Measurements from ENCODE around the gene RABGAP1L.

RABGAP1L gene

GRCh38 chr1:175000697-175001187, 841.4 kb downstream of the RABGAP1L start:
- H2AFZ ChIP-seq (ENCODE audit: low read length), result no peak overlapping the region
- peaks cover 55% of the 10 kb centered on the region for H3K4me1 ChIP-seq (ENCODE audit: insufficient read depth, low read length, poor library complexity, severe bottlenecking)
- peaks cover 55% of the 10 kb centered on the region for H4K20me1 ChIP-seq (ENCODE audit: insufficient read depth, low read length, poor library complexity, severe bottlenecking)
- no peaks in the 10 kb centered on the region for H3K9me3 ChIP-seq (ENCODE audit: insufficient read depth, low read depth, low read length)
- TF ChIP-seq EZH2phosphoT487 (IDR thresholded peaks at IDR 0.05; ENCODE audit: borderline replicate concordance), result no peak
- TF ChIP-seq CTCF (conservative IDR thresholded peaks at IDR 0.05; ENCODE audit: low read length), result no peak
- peaks cover 9% of the 10 kb centered on the region; the same call in 1 of the 2 replicates for H3K36me3 ChIP-seq (ENCODE audit: insufficient read depth, low read length)
- peak overlapping the region; percentile 91 for H3K4me2 ChIP-seq (ENCODE audit: low read depth, low read length, poor library complexity, severe bottlenecking)
- peaks cover 6% of the 10 kb centered on the region; the same call in 1 of the 2 replicates for H3F3A ChIP-seq (ENCODE audit: low read depth)
- peak overlapping the region; percentile 98 for H3K4me3 ChIP-seq (ENCODE audit: low read length, poor library complexity, severe bottlenecking)
- no peaks in the 10 kb centered on the region for H3K27me3 ChIP-seq (ENCODE audit: insufficient read depth, low read length, poor library complexity, severe bottlenecking)
- peaks cover 59% of the 10 kb centered on the region for H3K79me2 ChIP-seq (ENCODE audit: insufficient read depth, low read length)
- H3K9ac ChIP-seq (ENCODE audit: low read depth, low read length, poor library complexity, severe bottlenecking), result peak overlapping the region; percentile 100
- no peaks in the 10 kb centered on the region for H3K9me2 ChIP-seq (replicated peaks; ENCODE audit: low read depth, low read length)

DNA sequence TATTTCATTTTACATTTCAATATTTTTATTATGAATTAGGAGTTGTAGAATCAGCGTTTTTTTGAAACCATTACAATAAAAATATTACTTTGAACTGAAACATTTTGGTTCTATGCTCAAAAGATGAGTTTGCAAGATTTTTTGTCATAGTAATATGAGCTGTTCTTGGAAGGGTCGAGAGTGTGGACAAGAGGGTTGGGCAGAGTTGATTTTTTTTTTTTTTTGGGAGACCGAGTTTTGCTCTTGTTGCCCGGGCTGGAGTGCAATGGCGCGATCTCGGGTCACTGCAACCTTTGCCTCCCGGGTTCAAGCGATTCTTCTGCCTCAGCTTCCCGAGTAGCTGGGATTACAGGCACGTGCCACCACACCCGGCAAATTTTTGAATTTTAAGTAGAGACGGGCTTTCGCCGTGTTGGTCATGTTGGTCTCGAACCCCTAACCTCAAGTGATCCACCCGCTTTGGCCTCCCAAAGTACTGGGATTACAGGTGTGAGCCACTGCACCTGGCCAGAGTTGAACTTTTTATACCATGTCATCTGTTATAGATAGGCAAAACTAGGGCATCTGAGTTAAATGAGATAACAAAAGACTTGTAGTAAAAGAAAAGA, 843.7 kb downstream of the RABGAP1L start:
- Histone ChIP-seq H4K20me1 (ENCODE audit: insufficient read depth, low read length, poor library complexity, severe bottlenecking) (peaks cover 78% of the 10 kb centered on the region), H2AFZ (ENCODE audit: low read length) (no peak overlapping the region), H3K79me2 (ENCODE audit: insufficient read depth, low read length) (peaks cover 82% of the 10 kb centered on the region), H3K4me2 (ENCODE audit: low read depth, low read length, poor library complexity, severe bottlenecking) (peak overlapping the region; percentile 91), H3K4me1 (ENCODE audit: insufficient read depth, low read length, poor library complexity, severe bottlenecking) (peaks cover 66% of the 10 kb centered on the region), H3K4me3 (ENCODE audit: low read length, poor library complexity, severe bottlenecking) (peak overlapping the region; percentile 98), H3K9me2 (replicated peaks; ENCODE audit: low read depth, low read length) (no peaks in the 10 kb centered on the region), H3K9me3 (ENCODE audit: insufficient read depth, low read depth, low read length) (no peaks in the 10 kb centered on the region), H3K27me3 (ENCODE audit: insufficient read depth, low read length, poor library complexity, severe bottlenecking) (no peaks in the 10 kb centered on the region), H3F3A (ENCODE audit: low read depth) (peaks cover 6% of the 10 kb centered on the region; the same call in 1 of the 2 replicates), H3K36me3 (ENCODE audit: insufficient read depth, low read length) (peaks cover 31% of the 10 kb centered on the region; the same call in 1 of the 2 replicates), H3K9ac (ENCODE audit: low read depth, low read length, poor library complexity, severe bottlenecking) (peak overlapping the region; percentile 100)
- no peak for TF ChIP-seq CTCF (conservative IDR thresholded peaks at IDR 0.05; ENCODE audit: low read length)
- TF ChIP-seq EZH2phosphoT487 (IDR thresholded peaks at IDR 0.05; ENCODE audit: borderline replicate concordance), result no peak

- no peaks in the 10 kb centered on the region for H3K9me3 ChIP-seq (ENCODE audit: insufficient read depth, low read depth, low read length)
- H3K4me1 ChIP-seq (ENCODE audit: insufficient read depth, low read length, poor library complexity, severe bottlenecking), result peaks cover 63% of the 10 kb centered on the region
- peaks cover 36% of the 10 kb centered on the region for H3K36me3 ChIP-seq (ENCODE audit: insufficient read depth, low read length)
- H4K20me1 ChIP-seq (ENCODE audit: insufficient read depth, low read length, poor library complexity, severe bottlenecking), result peaks cover 81% of the 10 kb centered on the region
- H2AFZ ChIP-seq (ENCODE audit: low read length), result no peak overlapping the region
- H3F3A ChIP-seq (ENCODE audit: low read depth), result peaks cover 6% of the 10 kb centered on the region; the same call in 1 of the 2 replicates
- H3K79me2 ChIP-seq (ENCODE audit: insufficient read depth, low read length), result peaks cover 87% of the 10 kb centered on the region
- peak overlapping the region; percentile 91 for H3K4me2 ChIP-seq (ENCODE audit: low read depth, low read length, poor library complexity, severe bottlenecking)
- no peaks in the 10 kb centered on the region for H3K9me2 ChIP-seq (replicated peaks; ENCODE audit: low read depth, low read length)
- TF ChIP-seq EZH2phosphoT487 (IDR thresholded peaks at IDR 0.05; ENCODE audit: borderline replicate concordance) (no peak), CTCF (conservative IDR thresholded peaks at IDR 0.05; ENCODE audit: low read length) (no peak)
- H3K27me3 ChIP-seq (ENCODE audit: insufficient read depth, low read length, poor library complexity, severe bottlenecking), result no peaks in the 10 kb centered on the region
- peak overlapping the region; percentile 100 for H3K9ac ChIP-seq (ENCODE audit: low read depth, low read length, poor library complexity, severe bottlenecking)
- peak overlapping the region; percentile 98 for H3K4me3 ChIP-seq (ENCODE audit: low read length, poor library complexity, severe bottlenecking)
Observed at GRCh38 chr1:175003521-175003920, 844.2 kb downstream of the RABGAP1L start.
